Epithelial cell of esophagus (primary cell): ENCODE measurements around the gene SIX6.

Experiments used
- DNase-seq: peaks from one replicate; pipeline ENCODE4 v3.0.0; 2010; ENCODE audit warnings: low read depth
- H3K4me3 ChIP-seq: 2 replicates; pipeline ENCODE4 v1.5.1; 2011; ENCODE audit warnings: mild to moderate bottlenecking, low read length, control low read depth
- CTCF ChIP-seq: IDR thresholded peaks from 2 replicates; pipeline ENCODE4 v1.5.1; 2011; ENCODE audit warnings: low read depth, mild to moderate bottlenecking, low read length, control low read depth, inconsistent platforms; ENCODE audit not compliant: insufficient read depth; ENCODE audit errors: missing control alignments

The SIX6 gene

GRCh38 chr14:60512973-60513571, 4.1 kb downstream of the SIX6 start:
- no peak for DNase-seq
- H3K4me3 ChIP-seq, result no peak overlapping the region
- no peak for TF ChIP-seq CTCF

- peak overlapping the region; percentile 26 for H3K4me3 ChIP-seq
- no peak for DNase-seq
- no peak for TF ChIP-seq CTCF
These were observed 5.4 kb downstream of the SIX6 start for GRCh38 chr14:60514378-60514740.

- no peak for DNase-seq
- TF ChIP-seq CTCF, result no peak
- peak overlapping the region; percentile 26 for H3K4me3 ChIP-seq
These were observed 6.0 kb downstream of the SIX6 start for GRCh38 chr14:60514741-60515491.

- no peak overlapping the region for H3K4me3 ChIP-seq
- DNase-seq, result no peak
- TF ChIP-seq CTCF, result no peak
These were observed 6.8 kb downstream of the SIX6 start for GRCh38 chr14:60515511-60516289.

GRCh38 chr14:60532442-60532841, 23.5 kb downstream of the SIX6 start:
- DNase-seq, result peak; percentile 76
- no peak for TF ChIP-seq CTCF
- no peak overlapping the region for H3K4me3 ChIP-seq

- H3K4me3 ChIP-seq, result no peak overlapping the region
- DNase-seq, result no peak
- no peak for TF ChIP-seq CTCF
These were observed 28.7 kb downstream of the SIX6 start for GRCh38 chr14:60537663-60538062.
